ENCODE measurements around the gene SERPING1. TPM values are rescaled to one million over a fixed set of nuclear protein-coding genes. Genes with fewer than 3 reads are reported as not detected.

Gene SERPING1
- total and polyA plus RNA-seq, 9 donors, result 31.4 to 97.7 (median 88.7) TPM

- no peak overlapping the region for H3K27ac ChIP-seq (ENCODE audit: low read length)
- no peak for DNase-seq
- H3K4me1 ChIP-seq (ENCODE audit: control insufficient read depth, insufficient read depth, low read length), result peaks cover 80% of the 10 kb centered on the region
- 61% methylated on average over 3 of the region's 3 CpGs for WGBS (ENCODE audit: insufficient coverage)
- H3K9me3 ChIP-seq (replicated peaks; ENCODE audit: control insufficient read depth, low read depth, low read length), result no peaks in the 10 kb centered on the region
- H3K27me3 ChIP-seq (ENCODE audit: control insufficient read depth, insufficient read depth, low read length), result peaks cover 29% of the 10 kb centered on the region
- no peak overlapping the region for H3K4me3 ChIP-seq (ENCODE audit: low read length)
- H3K36me3 ChIP-seq (ENCODE audit: control insufficient read depth, insufficient read depth, low read length), result peaks cover 15% of the 10 kb centered on the region
Observed at GRCh38 chr11:57643802-57644201, 46.3 kb downstream of the SERPING1 start.

GRCh38 chr11:57644748-57645688 lies 47.5 kb downstream of the SERPING1 start:
- Histone ChIP-seq H3K4me3 (ENCODE audit: low read length) (no peak overlapping the region), H3K4me1 (ENCODE audit: control insufficient read depth, insufficient read depth, low read length) (peaks cover 80% of the 10 kb centered on the region), H3K27me3 (ENCODE audit: control insufficient read depth, insufficient read depth, low read length) (peaks cover 39% of the 10 kb centered on the region), H3K9me3 (replicated peaks; ENCODE audit: control insufficient read depth, low read depth, low read length) (no peaks in the 10 kb centered on the region), H3K27ac (ENCODE audit: low read length) (peak overlapping the region; percentile 74), H3K36me3 (ENCODE audit: control insufficient read depth, insufficient read depth, low read length) (peaks cover 15% of the 10 kb centered on the region)
- DNase-seq, result peak; percentile 87
- WGBS (ENCODE audit: insufficient coverage), result 12% methylated on average over 7 of the region's 17 CpGs

GRCh38 chr11:57645689-57646085 lies 48.2 kb downstream of the SERPING1 start:
- WGBS (ENCODE audit: insufficient coverage), result no CpG with 5 or more reads among the region's 5 CpGs
- Histone ChIP-seq H3K36me3 (ENCODE audit: control insufficient read depth, insufficient read depth, low read length) (peaks cover 9% of the 10 kb centered on the region), H3K27me3 (ENCODE audit: control insufficient read depth, insufficient read depth, low read length) (peaks cover 40% of the 10 kb centered on the region), H3K4me1 (ENCODE audit: control insufficient read depth, insufficient read depth, low read length) (peaks cover 79% of the 10 kb centered on the region), H3K9me3 (replicated peaks; ENCODE audit: control insufficient read depth, low read depth, low read length) (no peaks in the 10 kb centered on the region), H3K4me3 (ENCODE audit: low read length) (no peak overlapping the region), H3K27ac (ENCODE audit: low read length) (peak overlapping the region; percentile 74)
- peak; percentile 45 for DNase-seq

GRCh38 chr11:57646194-57646798 lies 48.8 kb downstream of the SERPING1 start:
- H3K4me1 ChIP-seq (ENCODE audit: control insufficient read depth, insufficient read depth, low read length), result peaks cover 73% of the 10 kb centered on the region
- H3K27ac ChIP-seq (ENCODE audit: low read length), result no peak overlapping the region
- H3K36me3 ChIP-seq (ENCODE audit: control insufficient read depth, insufficient read depth, low read length), result peaks cover 8% of the 10 kb centered on the region
- H3K9me3 ChIP-seq (replicated peaks; ENCODE audit: control insufficient read depth, low read depth, low read length), result no peaks in the 10 kb centered on the region
- DNase-seq, result peak; percentile 44
- no peak overlapping the region for H3K4me3 ChIP-seq (ENCODE audit: low read length)
- 18% methylated on average over 7 of the region's 10 CpGs for WGBS (ENCODE audit: insufficient coverage)
- H3K27me3 ChIP-seq (ENCODE audit: control insufficient read depth, insufficient read depth, low read length), result peaks cover 40% of the 10 kb centered on the region

- WGBS (ENCODE audit: insufficient coverage), result 3% methylated on average over 15 of the region's 23 CpGs
Observed at GRCh38 chr11:57646799-57647303, 49.4 kb downstream of the SERPING1 start.

GRCh38 chr11:57647372-57647771 lies 49.9 kb downstream of the SERPING1 start:
- peak; percentile 31 for DNase-seq
- no peak overlapping the region for H3K4me3 ChIP-seq (ENCODE audit: low read length)
- peaks cover 46% of the 10 kb centered on the region for H3K27me3 ChIP-seq (ENCODE audit: control insufficient read depth, insufficient read depth, low read length)

More at GRCh38 chr11:57646799-57647303, 49.4 kb downstream of the SERPING1 start:
- peaks cover 43% of the 10 kb centered on the region for H3K27me3 ChIP-seq (ENCODE audit: control insufficient read depth, insufficient read depth, low read length)
- no peaks in the 10 kb centered on the region for H3K9me3 ChIP-seq (replicated peaks; ENCODE audit: control insufficient read depth, low read depth, low read length)
- DNase-seq, result no peak
- H3K27ac ChIP-seq (ENCODE audit: low read length), result no peak overlapping the region
- peaks cover 68% of the 10 kb centered on the region for H3K4me1 ChIP-seq (ENCODE audit: control insufficient read depth, insufficient read depth, low read length)
- H3K36me3 ChIP-seq (ENCODE audit: control insufficient read depth, insufficient read depth, low read length), result peaks cover 5% of the 10 kb centered on the region
- no peak overlapping the region for H3K4me3 ChIP-seq (ENCODE audit: low read length)

GRCh38 chr11:57647960-57648800 lies 50.7 kb downstream of the SERPING1 start:
- Histone ChIP-seq H3K27ac (ENCODE audit: low read length) (no peak overlapping the region), H3K4me3 (ENCODE audit: low read length) (no peak overlapping the region), H3K27me3 (ENCODE audit: control insufficient read depth, insufficient read depth, low read length) (peaks cover 48% of the 10 kb centered on the region), H3K4me1 (ENCODE audit: control insufficient read depth, insufficient read depth, low read length) (peaks cover 67% of the 10 kb centered on the region), H3K36me3 (ENCODE audit: control insufficient read depth, insufficient read depth, low read length) (peaks cover 4% of the 10 kb centered on the region), H3K9me3 (replicated peaks; ENCODE audit: control insufficient read depth, low read depth, low read length) (no peaks in the 10 kb centered on the region)
- DNase-seq, result peak; percentile 43
- under 1% methylated on average over 10 of the region's 13 CpGs for WGBS (ENCODE audit: insufficient coverage)

More at GRCh38 chr11:57647372-57647771, 49.9 kb downstream of the SERPING1 start:
- WGBS (ENCODE audit: insufficient coverage), result 0% methylated on average over 6 of the region's 10 CpGs
- Histone ChIP-seq H3K9me3 (replicated peaks; ENCODE audit: control insufficient read depth, low read depth, low read length) (no peaks in the 10 kb centered on the region), H3K27ac (ENCODE audit: low read length) (no peak overlapping the region), H3K4me1 (ENCODE audit: control insufficient read depth, insufficient read depth, low read length) (peaks cover 67% of the 10 kb centered on the region), H3K36me3 (ENCODE audit: control insufficient read depth, insufficient read depth, low read length) (peaks cover 4% of the 10 kb centered on the region)

GRCh38 chr11:57648801-57649735 lies 51.6 kb downstream of the SERPING1 start:
- Histone ChIP-seq H3K27me3 (ENCODE audit: control insufficient read depth, insufficient read depth, low read length) (peaks cover 48% of the 10 kb centered on the region), H3K9me3 (replicated peaks; ENCODE audit: control insufficient read depth, low read depth, low read length) (no peaks in the 10 kb centered on the region), H3K4me1 (ENCODE audit: control insufficient read depth, insufficient read depth, low read length) (peaks cover 63% of the 10 kb centered on the region), H3K27ac (ENCODE audit: low read length) (peak overlapping the region; percentile 22), H3K36me3 (ENCODE audit: control insufficient read depth, insufficient read depth, low read length) (no peaks in the 10 kb centered on the region), H3K4me3 (ENCODE audit: low read length) (peak overlapping the region; percentile 38)
- WGBS (ENCODE audit: insufficient coverage), result 2% methylated on average over 18 of the region's 23 CpGs
- peak; percentile 60 for DNase-seq

Measured in muscle of leg (tissue), 11 donors.